ENCODE results near the gene CMTM8. TPM values are rescaled to one million over a fixed set of nuclear protein-coding genes. Genes with fewer than 3 reads are reported as not detected.

CMTM8 gene, protein sequence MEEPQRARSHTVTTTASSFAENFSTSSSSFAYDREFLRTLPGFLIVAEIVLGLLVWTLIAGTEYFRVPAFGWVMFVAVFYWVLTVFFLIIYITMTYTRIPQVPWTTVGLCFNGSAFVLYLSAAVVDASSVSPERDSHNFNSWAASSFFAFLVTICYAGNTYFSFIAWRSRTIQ
- 8.5 to 14.8 TPM (median 13.0 TPM) in 5 replicates for total RNA-seq (2022; extraction: Qiagen RNA extraction; ENCODE audit: low read depth)

DNA sequence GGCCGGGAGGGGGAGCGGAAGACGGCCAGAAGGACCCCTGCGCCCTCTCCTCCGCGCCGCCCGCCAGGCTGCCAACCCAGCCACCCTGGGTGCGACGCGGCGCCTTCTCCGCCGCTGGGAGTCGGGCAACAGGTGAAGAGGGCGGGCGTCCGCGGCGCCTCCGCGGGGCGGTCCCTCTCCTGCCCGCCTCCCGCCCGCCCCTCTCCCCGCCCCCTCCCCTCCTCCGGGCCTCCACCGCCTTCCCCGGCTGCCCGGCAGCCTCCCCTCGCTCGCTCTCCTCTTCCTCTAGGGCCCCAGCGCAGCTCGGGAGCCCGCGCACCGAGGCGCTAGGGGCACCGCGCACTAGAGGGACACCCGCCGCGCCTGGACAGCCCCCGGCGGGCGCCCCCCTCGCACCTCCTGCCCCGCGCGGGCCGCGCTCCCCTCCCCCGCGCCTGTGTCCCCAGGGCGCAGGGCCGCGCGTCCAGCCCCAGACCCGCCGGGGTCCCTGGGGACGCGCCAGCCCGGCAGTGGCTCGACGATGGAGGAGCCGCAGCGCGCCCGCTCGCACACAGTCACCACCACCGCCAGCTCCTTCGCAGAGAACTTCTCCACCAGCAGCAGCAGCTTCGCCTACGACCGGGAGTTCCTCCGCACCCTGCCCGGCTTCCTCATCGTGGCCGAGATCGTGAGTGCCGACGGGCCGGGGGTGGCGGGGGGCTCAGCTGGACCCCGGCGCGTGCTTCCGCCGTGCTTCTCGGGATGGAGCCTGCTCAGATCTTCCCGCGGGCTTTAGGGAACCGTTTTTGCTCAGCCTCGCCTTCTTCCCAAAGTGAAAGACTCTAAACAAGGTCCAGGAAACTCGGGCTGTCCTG lies at the start of gene CMTM8:
Gene CMTM8 (plus strand): TSS at position 228 of the 854 bp plus-strand sequence. CDS start 293 bp downstream, at position 521.

DNA sequence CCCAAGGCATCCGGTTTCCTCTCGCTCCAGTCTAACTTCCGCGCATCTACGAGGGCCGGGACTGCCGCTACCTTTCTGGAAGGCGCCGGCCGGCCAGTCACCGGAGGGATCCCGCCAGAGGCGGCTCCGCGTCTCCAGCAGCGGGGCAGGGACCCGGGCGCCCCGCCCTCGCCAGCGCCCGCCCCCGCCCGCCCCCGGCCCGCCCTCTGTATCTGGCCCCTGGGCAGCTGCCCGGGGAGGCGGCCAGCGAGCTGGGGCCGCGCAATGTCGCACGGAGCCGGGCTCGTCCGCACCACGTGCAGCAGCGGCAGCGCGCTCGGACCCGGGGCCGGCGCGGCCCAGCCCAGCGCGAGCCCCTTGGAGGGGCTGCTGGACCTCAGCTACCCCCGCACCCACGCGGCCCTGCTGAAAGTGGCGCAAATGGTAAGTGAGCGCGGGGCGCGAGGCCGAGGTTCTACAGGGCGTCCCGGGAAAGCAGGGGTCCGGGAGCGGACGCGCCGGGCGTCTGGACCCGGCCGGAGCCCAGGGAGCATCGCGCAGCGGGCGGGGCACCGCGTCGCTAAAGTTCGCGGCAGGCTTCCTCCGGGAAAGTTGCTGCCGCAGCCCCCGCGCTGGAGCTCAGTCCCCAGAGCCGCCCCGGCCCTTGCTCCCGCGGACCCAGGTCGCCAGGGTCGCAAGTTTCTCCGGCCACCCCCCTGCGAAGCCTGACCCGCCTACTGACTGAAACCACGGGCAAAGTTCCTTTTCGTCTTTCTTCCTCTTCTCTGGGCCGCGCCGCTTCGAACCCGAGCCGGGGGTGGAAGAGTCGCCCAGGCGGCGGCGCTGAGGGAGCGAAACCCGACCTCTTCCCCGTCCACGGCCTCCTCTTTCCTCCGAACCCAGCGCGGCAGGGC lies 153.4 kb downstream of the CMTM8 start, which contains the start of gene CMTM7:
Gene CMTM7 (plus strand): TSS at position 211 of the 893 bp plus-strand sequence. CDS start 54 bp downstream, at position 265.

Other genes starting within 250 kb of the CMTM8 start
- gene GPD1L, start 132.1 kb upstream of the CMTM8 start, total RNA-seq (2022; extraction: Qiagen RNA extraction; ENCODE audit: low read depth) = 15.4 to 21.5 TPM (median 19.9 TPM) in 5 replicates
- 27.1 to 39.7 TPM (median 37.8 TPM) in 5 replicates for gene CMTM7, start 153.2 kb downstream of the CMTM8 start, total RNA-seq (2022; extraction: Qiagen RNA extraction; ENCODE audit: low read depth)